Forelimb muscle (tissue), 1 donor: ENCODE results near the gene LRRC7. TPM values are rescaled to one million over a fixed set of nuclear protein-coding genes. Genes with fewer than 3 reads are reported as not detected.
"Not testable (repeated sequence)": the region's sequence is repeated elsewhere in the genome, so short reads cannot be mapped to it uniquely, and the experiment has no call there.

Experiments
- DNase-seq: peaks from one replicate; pipeline ENCODE4 v3.0.0-alpha.2; 2013; ENCODE audit warnings: low read depth
- polyA plus RNA-seq: library from polyadenylated mRNA; unstranded; fragments of 120-200 nt; gene quantifications from one replicate; pipeline ENCODE4 v1.2.1, GENCODE V29; 2013; ENCODE audit not compliant: insufficient read length

Gene LRRC7
- polyA plus RNA-seq, 1 donor, result 19.6 TPM

- DNase-seq, result no peak
Measured at GRCh38 chr1:70041317-70042045, 473.8 kb downstream of the LRRC7 start.

- no peak for DNase-seq
Measured at GRCh38 chr1:70042090-70042731, 474.5 kb downstream of the LRRC7 start.

GRCh38 chr1:70043804-70044203, 476.1 kb downstream of the LRRC7 start:
- DNase-seq, result no peak

DNA sequence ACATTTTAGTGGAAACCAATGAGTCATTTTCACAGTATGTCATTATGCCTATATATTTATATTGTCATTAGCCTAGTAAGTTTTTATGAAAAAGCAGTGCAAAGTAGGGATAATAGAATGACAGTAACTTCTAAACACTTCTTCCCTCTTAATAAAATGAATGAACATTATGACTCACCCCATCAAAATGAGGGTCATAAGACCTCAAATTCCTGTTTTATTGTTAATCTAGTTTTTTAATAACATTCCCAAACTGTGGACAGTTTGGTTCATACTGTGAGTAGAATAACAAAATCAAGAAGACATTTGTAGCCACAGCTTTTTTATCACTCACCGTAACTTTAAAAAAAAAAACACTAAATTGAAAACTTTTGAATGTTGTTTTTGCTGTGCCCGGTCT, 477.1 kb downstream of the LRRC7 start:
- DNase-seq, result no peak

DNA sequence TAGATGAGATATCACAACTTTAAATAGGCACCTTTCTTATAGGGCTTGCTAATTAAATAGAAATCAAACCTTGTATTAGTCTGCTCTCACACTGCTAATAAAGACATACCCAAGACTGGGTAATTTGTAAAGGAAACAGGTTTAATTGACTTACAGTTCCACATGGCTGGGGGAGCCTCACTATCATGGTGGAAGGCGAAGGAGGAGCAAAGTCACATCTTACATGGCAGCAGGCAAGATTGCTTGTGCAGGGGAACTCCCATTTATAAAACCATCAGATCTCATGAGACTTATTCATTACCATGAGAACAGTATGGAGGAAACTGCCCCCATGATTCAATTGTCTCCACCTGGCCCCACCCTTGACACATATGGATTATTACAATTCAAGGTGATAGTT, 477.9 kb downstream of the LRRC7 start:
- DNase-seq, result not testable (repeated sequence)

DNA sequence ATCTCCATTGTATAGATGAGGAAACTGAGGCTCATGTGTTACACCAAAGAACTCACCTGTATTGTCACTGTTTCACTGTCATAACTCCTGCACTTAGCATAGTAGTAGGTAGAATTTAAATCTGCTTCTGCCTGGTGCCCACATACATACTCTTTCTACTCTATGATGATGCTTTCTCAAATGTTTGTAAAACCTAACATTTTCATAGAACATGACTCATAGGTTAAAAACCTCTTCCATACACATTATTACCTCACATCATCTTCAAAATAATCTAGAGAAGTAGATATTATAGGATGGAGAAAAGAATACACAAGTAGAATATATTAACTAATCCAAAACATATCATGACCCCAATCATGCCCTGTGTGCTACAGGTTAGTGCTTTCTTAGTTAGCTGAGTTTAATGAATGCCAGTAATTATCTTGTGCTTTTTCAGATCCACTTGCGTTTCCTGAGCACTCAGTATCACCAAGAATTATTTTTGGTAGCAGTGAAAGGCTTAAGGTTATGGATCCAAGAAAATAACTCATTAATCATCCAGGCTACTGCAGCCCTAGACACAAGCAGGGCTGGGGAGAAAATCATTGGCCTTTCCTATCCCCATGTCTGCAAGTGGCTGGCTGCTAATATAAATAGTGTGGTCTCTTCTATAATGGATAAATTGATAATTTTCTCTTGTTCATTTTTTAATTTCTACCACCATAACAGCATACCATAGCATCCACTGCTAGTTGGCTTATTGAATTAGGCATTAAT, 480.8 kb downstream of the LRRC7 start:
- DNase-seq, result no peak

DNA sequence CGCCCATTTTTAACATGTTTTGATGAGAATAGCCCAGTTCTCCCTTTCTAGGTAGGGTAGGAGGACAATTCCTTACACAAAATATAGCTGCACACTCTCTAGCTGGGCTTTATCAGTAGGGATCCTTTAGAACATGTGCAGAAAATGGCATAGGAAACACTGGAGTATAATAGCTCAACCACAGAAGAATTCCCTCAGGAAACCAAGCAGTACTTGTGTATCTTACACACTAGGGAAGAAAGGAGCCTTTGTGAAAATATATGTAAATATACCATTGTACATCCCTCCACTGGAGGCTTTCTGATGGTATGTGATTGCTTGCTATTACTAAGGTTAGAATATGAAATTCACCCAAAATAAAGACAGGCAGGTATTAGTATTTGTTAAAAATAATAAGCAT, 484.2 kb downstream of the LRRC7 start:
- no peak for DNase-seq

DNA sequence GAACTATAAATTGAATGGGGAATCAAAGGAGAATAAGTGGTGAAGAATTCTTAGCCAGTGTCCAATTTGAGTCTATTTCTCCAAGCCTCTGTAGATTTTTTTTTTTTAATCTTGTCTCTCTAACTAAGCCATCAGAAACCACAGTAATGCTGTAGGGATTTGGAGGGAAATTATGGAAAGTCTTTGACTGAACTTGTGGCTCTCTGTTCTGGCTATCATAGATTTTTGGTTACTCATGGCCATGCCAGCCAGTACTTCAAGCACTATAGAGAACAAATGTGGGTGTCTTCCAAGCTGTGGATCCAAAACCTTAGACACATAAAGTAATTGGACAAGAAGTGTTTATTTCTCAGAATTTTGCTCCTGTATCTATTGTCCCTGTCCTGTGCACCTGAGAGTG, 489.8 kb downstream of the LRRC7 start:
- DNase-seq, result no peak

- DNase-seq, result peak; percentile 39
Measured at GRCh38 chr1:70061231-70061630, 493.5 kb downstream of the LRRC7 start.

- DNase-seq, result no peak
Measured at GRCh38 chr1:70063861-70064260, 496.1 kb downstream of the LRRC7 start.

- no peak for DNase-seq
Measured at GRCh38 chr1:70066711-70067110, 499.0 kb downstream of the LRRC7 start.

- DNase-seq, result no peak
Measured at GRCh38 chr1:70071601-70072000, 503.9 kb downstream of the LRRC7 start.

DNA sequence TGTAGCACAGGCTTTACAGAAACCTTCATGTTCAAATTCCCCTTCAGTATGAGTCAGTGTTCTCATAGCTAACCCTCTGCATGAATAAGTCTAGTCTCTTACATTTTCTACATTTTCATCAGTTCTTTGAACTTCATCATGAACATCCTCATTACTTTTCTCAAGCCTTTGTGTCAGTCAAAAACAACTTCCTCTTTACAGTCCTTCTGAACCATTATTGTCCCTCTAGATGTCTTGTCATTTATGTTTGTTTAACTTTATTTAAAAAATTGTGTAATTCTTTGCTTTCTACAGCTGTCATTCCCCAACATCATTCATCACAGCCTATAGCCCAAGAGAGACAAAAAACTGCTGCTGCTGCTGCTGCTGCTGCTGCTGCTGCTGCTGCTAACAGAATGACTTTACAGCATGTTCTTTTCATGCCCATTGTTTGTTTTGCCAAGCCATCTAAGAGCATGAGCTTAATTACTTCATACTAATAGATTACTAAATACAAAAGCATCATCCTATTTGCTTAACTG, 504.6 kb downstream of the LRRC7 start:
- DNase-seq, result no peak

DNA sequence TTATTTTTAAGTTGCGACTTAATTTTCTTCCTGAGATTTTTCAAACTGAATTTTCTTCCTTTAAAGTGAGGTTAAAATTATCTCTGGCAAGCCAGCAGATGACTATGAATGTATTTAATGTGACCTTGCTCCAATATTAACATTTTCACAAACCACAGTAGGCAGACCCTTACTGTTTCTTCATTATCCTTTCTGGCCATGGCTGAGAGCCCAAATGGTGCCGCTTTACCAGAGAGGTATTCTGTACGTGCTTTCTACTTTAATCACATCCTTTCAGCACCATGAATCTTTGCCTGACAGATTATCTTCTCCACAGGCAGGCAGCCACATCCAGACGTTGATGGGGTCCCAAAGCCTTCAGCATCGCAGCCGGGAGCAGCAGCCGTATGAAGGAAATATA, 508.0 kb downstream of the LRRC7 start:
- no peak for DNase-seq

DNA sequence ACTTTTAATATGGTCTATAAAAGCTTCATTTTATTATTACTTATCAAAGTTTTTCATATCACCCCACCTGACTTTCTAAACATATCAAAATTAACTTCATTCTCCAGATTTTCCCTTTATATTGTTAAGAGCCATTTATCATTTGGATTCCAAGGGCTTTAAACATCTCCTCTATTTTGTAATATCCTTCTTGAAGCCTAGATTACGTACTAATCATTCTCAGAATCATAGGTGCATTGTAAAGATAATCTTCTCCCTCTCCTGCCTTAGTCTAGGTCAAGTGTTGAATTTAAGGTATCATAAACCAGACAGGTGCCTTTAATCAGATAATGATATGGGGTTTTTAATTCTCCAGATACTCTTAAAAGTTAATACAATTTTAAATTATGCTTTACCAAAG, 509.3 kb downstream of the LRRC7 start:
- no peak for DNase-seq

GRCh38 chr1:70079546-70079945, 511.8 kb downstream of the LRRC7 start:
- no peak for DNase-seq

DNA sequence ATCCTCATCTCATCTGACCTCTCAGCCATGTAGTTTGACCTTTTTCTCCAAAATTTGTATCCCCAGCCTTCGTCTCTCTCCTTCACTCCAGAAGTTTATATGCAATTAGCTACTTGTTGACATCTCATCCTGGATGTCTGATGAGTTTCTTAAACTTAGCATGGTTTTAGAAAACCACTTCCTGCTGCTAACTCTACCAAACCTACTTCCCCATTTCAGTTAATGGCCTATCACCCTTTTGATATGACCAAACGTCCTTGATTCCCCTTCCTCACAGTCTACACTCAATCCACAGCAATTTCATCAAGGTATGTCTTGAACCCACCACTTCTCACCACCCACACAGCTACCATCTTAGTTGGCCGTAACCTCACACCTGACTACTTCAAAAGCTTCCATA, 515.8 kb downstream of the LRRC7 start:
- DNase-seq, result no peak

DNA sequence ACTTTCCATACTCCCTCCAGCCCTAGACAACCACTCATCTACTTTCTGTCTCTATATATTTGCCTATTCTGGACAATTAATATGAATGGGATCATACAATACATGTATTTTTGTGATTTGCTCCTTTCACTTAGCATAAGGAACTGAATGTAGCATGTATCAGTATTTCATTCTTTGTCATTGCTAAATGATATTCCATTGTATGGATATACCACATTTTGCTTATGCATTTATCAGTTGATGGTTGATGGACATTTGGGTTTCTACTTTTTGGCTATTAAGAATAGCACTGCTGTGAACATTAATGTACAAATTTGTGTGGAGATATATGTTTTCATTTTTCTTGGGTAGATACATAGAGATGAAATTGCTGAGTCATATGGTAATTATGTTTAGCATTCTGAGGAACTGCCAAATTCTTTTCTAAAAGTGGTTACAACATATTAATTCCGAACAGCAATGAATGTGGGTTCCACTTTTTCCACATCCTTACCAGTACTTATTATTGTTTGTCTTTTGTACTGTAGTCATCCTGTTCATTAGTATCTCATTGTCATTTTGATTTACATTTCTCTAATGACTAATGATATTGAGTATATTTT, 516.7 kb downstream of the LRRC7 start:
- no peak for DNase-seq

DNA sequence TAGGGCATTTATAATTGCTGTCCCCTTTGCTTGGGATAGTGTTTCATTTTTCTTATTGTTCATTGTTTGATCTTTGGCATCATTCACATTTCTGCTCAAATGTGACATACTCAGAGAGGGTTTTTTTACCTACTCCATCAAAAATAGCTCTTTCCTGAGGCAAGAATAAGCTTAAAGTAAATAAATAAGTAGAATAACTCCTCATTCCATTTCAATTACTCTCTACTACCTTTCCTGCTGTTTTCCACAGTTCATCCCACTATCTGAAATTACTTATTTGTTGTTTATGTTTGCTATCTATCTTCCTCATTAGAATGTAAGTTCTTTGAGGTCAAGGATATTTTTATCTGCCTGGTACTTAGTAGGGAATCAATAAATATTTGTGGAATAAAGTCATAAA, 517.8 kb downstream of the LRRC7 start:
- no peak for DNase-seq

GRCh38 chr1:70086897-70087296, 519.2 kb downstream of the LRRC7 start:
- no peak for DNase-seq

DNA sequence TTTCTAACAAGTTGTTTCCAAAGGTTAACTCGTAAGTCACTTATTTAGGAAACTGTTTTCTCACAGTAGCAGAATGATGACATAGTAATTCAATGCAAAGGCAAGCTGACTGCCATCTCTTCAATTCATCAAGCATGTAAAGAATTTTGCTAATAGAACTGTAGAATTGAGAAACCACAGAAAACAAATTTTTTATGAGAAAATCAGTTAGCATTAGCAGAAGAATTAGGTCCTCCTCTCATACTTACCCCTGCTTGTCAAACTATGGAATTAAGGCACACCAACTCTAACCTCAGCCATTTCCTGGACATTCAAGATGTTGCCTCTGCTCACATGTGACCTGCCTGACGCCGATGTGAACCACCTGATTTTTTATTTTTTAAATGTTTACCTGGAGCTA, 522.4 kb downstream of the LRRC7 start:
- no peak for DNase-seq

DNA sequence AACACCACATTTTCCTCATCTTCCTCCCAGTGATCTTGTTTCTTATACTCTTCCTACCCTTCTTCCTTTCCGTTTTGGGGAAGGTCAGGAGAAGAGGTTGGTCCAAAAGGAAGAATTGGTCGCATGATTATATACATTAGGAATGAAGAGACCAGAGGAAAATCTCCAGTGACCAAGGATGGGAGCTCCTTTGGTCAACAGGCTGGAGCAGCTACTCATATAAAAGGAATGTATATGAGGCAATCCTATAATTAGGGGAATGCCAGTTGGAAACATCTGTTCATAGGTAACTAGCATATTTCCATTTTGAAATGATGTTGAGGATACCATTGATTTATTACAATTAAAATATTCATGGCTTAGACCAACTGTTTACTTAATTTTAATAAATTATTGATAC, 523.2 kb downstream of the LRRC7 start:
- DNase-seq, result no peak
